GM19438 (cell line): Measurements from ENCODE around the gene KAT8.

Experiments
- ATAC-seq: cut with Tn5 transposase; IDR thresholded peaks from one replicate; pipeline ENCODE4 v1.9.1; 2021; ENCODE audit warnings: low read depth; ENCODE audit not compliant: unreplicated experiment

Gene KAT8

GRCh38 chr16:31106509-31107464, 10.7 kb upstream of the KAT8 start:
- no peak for ATAC-seq

- ATAC-seq = peak; percentile 53
Measured at GRCh38 chr16:31107465-31107867, 10.0 kb upstream of the KAT8 start.

DNA sequence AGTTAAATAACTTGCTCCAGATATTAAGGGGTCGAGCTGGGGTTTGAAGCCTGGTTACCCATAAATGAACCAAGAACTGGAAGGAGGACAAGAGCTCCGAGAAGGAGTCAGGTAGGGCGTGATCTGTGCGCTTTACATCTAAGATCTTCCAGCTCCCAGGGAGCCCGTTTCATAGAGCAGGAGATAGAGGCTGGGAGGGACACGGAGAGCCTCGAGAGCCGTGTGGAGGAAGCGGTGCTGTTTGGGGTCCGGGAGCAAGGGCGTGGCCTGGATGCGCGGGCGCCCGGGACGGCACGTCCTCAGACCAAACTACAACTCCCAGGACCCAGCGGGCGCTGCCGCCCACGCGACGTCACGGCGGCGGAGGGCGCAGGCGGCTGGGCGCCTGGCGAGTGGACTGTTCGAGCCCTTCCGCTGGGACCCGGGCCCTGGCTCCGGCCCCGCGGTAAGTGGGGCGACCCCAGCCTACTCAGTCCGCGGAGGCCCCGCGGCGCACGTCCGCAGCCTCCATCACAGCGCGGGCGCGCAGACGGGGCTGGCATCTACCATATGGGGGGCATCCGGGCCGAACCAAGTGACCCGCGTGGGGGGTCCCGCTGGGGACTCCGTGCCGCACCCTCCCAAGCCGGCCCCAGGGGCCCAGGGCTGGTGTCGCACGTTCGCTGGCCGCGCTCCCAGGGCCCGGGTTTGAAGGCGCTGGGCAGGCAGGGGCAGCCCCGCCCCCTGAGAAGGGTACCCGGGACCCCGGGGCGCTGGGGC, 9.2 kb upstream of the KAT8 start, which contains the start of gene BCKDK:
TSS of gene BCKDK (plus strand) at position 352 of the 759 bp plus-strand sequence. CDS start 838 bp downstream, outside the sequence.
- peak; percentile 75 for ATAC-seq

DNA sequence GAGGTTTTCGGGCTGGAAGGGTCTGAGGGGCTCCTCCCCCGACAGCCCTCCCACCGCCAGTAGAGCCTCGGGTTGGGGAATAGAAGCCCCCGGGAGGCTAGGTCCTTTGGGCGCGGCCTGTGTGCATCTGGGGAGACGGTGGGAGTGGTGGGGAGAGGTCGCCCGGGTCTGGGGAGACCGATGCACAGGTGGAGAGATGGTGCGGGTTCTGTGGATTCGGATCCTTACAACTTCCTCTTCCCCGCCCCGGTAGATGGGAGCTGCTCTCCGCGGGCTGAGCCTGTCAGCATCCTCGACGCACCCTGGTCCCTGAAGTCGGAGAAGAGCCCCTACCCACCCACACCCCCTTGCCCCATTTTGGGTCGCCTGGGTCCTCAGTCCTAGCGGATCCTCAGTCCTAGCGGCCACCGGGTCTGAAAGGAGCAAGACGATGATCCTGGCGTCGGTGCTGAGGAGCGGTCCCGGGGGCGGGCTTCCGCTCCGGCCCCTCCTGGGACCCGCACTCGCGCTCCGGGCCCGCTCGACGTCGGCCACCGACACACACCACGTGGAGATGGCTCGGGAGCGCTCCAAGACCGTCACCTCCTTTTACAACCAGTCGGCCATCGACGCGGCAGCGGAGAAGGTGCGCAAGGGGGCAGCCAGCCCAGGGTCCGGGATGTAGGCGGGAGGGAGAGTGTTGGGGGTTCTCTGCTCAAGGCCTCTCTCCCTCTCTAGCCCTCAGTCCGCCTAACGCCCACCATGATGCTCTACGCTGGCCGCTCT, 8.5 kb upstream of the KAT8 start:
- ATAC-seq = no peak

- ATAC-seq = no peak
Measured at GRCh38 chr16:31109622-31110021, 7.8 kb upstream of the KAT8 start.

- no peak for ATAC-seq
Measured at GRCh38 chr16:31110106-31111034, 7.1 kb upstream of the KAT8 start.

DNA sequence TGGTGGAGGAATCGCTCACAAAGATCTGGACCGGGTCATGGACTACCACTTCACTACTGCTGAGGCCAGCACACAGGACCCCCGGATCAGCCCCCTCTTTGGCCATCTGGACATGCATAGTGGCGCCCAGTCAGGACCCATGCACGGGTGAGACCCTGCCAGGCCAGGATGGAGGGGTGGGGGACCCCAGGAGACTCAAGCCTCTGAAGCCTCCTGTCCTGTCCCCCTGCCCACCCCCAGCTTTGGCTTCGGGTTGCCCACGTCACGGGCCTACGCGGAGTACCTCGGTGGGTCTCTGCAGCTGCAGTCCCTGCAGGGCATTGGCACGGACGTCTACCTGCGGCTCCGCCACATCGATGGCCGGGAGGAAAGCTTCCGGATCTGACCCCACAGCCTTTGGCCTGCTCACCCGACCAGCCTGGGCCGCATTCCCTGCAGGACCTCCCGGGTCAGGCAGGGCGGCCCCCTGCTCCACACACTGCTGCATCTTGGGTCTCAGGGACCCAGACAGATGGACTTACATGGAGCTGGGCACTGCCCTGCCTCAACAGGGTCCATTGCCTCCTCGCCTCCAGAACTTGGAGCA, 5.5 kb upstream of the KAT8 start:
- no peak for ATAC-seq

- ATAC-seq = no peak
Measured at GRCh38 chr16:31112711-31113110, 4.8 kb upstream of the KAT8 start.

DNA sequence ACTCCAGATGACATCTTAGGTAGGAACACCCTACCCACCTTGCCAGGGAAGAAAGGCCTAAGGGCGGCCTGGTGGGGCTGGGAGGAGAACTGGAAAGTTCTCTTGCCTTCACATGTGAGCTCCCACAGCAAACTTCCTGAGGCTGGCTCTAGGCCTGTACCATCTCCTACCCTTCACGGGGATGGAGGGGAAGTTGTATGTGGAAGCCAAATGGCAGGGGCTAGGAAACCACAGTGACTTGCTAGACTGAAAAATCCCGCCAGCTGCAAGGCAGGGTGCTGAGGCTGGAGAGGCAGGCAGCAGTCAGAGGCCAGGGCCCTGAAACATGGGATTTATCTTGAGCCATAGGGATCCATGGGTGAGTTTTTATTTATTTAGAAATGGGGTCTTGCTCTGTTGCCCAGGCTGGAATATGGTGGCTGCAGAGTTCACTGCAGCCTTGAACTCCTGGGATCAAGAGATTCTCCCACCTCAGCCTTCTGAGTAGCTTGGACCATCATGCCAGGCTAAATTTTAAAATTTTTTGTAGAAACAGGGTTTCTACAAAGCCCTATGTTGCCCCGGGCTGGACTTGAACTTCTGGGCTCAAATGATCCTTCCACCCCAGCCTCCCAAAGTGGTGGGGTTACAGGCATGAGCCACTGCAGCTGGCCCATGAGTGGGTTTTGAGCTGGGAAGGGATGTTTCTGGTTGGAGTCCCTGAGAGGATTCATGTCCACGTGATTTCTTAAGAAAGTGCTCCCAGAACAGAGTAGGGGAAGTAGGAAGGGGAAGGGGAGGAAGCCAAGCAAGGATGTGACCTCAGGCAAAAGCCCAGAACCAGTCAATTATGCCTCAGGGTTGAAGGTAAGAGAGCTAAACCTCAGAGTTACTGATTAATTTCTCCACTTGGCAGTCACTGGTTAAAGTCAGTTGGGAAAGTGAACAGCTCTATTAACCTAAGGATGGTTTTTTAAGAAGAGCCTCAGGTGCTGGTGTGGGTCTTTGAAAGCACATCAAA, 4.0 kb upstream of the KAT8 start:
- ATAC-seq = no peak

GRCh38 chr16:31114468-31114867, 3.0 kb upstream of the KAT8 start:
- ATAC-seq = no peak

- no peak for ATAC-seq
Measured at GRCh38 chr16:31118223-31119155, 1.0 kb downstream of the KAT8 start.

DNA sequence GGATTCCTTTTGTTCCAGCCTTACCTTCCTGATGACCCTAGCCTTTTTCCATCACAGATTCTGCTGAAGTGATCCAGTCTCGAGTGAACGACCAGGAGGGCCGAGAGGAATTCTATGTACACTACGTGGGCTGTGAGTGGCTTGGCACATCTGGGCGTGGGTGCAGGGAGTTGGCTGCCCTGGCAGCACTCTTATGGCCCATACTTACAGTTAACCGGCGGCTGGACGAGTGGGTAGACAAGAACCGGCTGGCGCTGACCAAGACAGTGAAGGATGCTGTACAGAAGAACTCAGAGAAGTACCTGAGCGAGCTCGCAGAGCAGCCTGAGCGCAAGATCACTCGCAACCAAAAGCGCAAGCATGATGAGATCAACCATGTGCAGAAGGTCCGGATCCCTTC, 2.7 kb downstream of the KAT8 start:
- no peak for ATAC-seq

GRCh38 chr16:31125844-31126243, 8.4 kb downstream of the KAT8 start:
- ATAC-seq = no peak

DNA sequence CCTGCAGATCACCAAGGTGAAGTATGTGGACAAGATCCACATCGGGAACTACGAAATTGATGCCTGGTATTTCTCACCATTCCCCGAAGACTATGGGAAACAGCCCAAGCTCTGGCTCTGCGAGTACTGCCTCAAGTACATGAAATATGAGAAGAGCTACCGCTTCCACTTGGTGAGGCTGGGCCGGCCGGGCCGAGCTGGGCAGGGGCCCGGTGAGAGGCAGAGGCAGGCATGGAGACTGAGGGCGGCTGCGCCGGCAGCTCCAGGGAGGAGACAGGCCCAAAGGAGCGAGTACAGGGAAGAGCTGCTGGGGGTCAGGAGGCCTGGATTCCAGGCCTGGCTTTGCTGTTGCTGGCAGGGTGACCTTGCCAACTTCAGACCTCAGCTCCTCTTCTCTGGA, 9.7 kb downstream of the KAT8 start:
- ATAC-seq = no peak

GRCh38 chr16:31128711-31129567, 11.5 kb downstream of the KAT8 start:
- ATAC-seq = no peak
